Measurements from ENCODE around the gene FUT7. TPM values are rescaled to one million over a fixed set of nuclear protein-coding genes. Genes with fewer than 3 reads are reported as not detected.
A peak's percentile ranks its signal among the peaks of the same experiment; 100 is the strongest.

Gene FUT7
- total and polyA plus RNA-seq, 9 of the 15 experiments (the other 6 are each of a cell fraction or from before 2014, with no cell fraction given), result not detected

DNA sequence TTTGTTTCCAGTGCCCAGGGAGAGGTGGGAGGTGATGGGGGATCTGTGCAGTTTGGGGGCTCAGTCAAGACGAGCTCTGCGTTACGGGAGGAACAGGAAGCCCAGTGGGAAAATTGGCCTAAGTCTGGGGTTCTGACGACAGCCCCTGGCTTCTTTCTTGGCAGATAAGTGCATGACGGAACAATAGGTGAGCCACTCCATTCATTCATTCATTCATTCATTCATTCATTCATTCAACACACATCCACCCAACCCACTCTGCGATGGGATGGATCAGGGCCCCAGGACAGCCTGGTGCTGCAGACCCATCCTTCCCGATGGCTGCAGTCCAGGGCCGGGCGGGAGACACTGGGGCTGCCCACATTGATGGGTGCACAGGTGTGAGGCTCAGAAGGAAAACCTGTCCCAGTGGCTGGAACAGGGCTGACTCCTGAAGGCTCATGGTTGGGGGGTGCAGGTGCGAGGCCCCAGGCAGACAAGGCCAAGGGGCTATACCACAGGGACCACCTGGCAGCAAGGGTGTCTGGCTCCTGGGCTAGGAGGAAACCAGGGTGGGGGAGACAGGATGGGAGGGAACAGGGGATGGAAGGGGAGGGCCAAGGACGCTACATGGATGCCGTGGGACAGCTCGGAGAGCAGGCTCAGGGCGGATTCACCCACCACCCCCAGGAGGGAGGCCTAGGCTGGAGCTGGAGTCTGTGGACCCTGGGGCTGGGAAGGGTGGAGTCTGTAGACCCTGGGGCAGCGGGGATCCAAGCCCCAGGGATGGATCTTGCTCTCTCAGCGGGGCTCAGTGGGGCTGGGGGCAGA is 51.0 kb downstream of the FUT7 start:
- H3K79me2 ChIP-seq (ENCODE audit: control insufficient read depth, insufficient read depth, low read length), result no peaks in the 10 kb centered on the region
- intact Hi-C loops (cut with micrococcal nuclease), result no loop called here
- H3K27me3 ChIP-seq (ENCODE audit: control insufficient read depth in 2 of 2, insufficient read depth in 2 of 2, low read length in 2 of 2), result no peaks in the 10 kb centered on the region
- DNase-seq (ENCODE audit: extremely low read depth in 1 of 4, low spot score in 3 of 4), result no peak
- no peak overlapping the region for H3K27ac ChIP-seq (ENCODE audit: extremely low read depth, low read depth, low read length)
- in situ Hi-C loops (cut with MboI), result no loop called here
- H4K20me1 ChIP-seq (replicated peaks; ENCODE audit: control insufficient read depth, insufficient read depth, low read length), result no peaks in the 10 kb centered on the region
- TF ChIP-seq ZBTB9 (CRISPR knock-in tag; IDR thresholded peaks at IDR 0.05) (no peak), ZNF253 (CRISPR knock-in tag; conservative IDR thresholded peaks at IDR 0.05) (no peak), TEAD1 (CRISPR knock-in tag; IDR thresholded peaks at IDR 0.05) (no peak), NBN (IDR thresholded peaks at IDR 0.05; ENCODE audit: low read depth) (no peak), HNRNPUL1 (IDR thresholded peaks at IDR 0.05; ENCODE audit: low read length) (no peak), FOXJ2 (tag; IDR thresholded peaks at IDR 0.05) (no peak), ZNF24 (IDR thresholded peaks at IDR 0.05) (peak; percentile 98)
- ATAC-seq, result no peak
- FAIRE-seq, result no peak
- peaks cover 9 to 92% of the 10 kb centered on the region in 2 experiments; a peak in 4 of 5 replicates for H3K4me1 ChIP-seq (replicated peaks in 1 of 2; ENCODE audit: control insufficient read depth in 2 of 2, insufficient read depth in 2 of 2, low read length in 2 of 2)
- no peaks in the 10 kb centered on the region for H3K9me3 ChIP-seq (replicated peaks; ENCODE audit: control insufficient read depth, insufficient read depth, low read depth, low read length)
- no peaks in the 10 kb centered on the region for H3K9me1 ChIP-seq (ENCODE audit: control insufficient read depth, insufficient read depth, low read length)
- no TSS peak for BruUV-seq (replicated peaks)
- ChIA-PET CTCF (ENCODE audit: low intra/inter-chr PET ratio) (no interaction called here), POLR2A (interaction anchor here (0.5 to 0.9 kb wide), 3 partner anchors 12 to 646 kb away, joined by 3 to 5 read pairs (median 3); no protein-coding TSS in a partner anchor)
- no peak overlapping the region for H3K4me3 ChIP-seq
- 63% methylated on average over 14 of the region's 16 CpGs for WGBS (ENCODE audit: insufficient coverage, low coverage, missing lambda C conversion rate)
- peak overlapping the region in 1 of 2 experiments; percentile 85; a peak in 2 of 4 replicates for H3K9ac ChIP-seq (ENCODE audit: insufficient read depth in 1 of 2, low read depth in 2 of 2, low read length in 2 of 2)
- H2AFZ ChIP-seq (ENCODE audit: low read depth, low read length), result no peak overlapping the region
- no peak overlapping the region for H3K4me2 ChIP-seq (ENCODE audit: insufficient read depth, low read length)
- no peaks in the 10 kb centered on the region for H3K36me3 ChIP-seq (ENCODE audit: control insufficient read depth, insufficient read depth, low read length)

Other genes starting within 250 kb of the FUT7 start
Only the 7 nearest of the 38 such genes appear.
- 147 and 175 TPM in 2 replicates for gene PAXX, start 39.7 kb downstream of the FUT7 start, total RNA-seq (2014; rRNA removed)
- gene PAXX, start 39.7 kb downstream of the FUT7 start, total RNA-seq (2014; rRNA removed; fragmentation: Illumina TruSeq; extraction: Trizol), result 13.6 and 20.4 TPM in 2 replicates
- 59.9 and 63.7 TPM in 2 replicates for gene PAXX, start 39.7 kb downstream of the FUT7 start, total RNA-seq (2015; rRNA removed; fragmentation: Illumina TruSeq; extraction: Trizol)
- gene PAXX, start 39.7 kb downstream of the FUT7 start, total RNA-seq (2021), result 136 and 140 TPM in 2 replicates
- 38.5 and 41.3 TPM in 2 replicates for gene PAXX, start 39.7 kb downstream of the FUT7 start, polyA plus RNA-seq (2011; rRNA removed)
- 23.3 and 45.8 TPM in 2 replicates for gene PAXX, start 39.7 kb downstream of the FUT7 start, polyA plus RNA-seq (2014; fragmentation: Illumina TruSeq; extraction: Trizol)
- 1 to 10 TPM; 1.2 to 6.2 TPM for gene PAXX, start 39.7 kb downstream of the FUT7 start, polyA plus RNA-seq (2014; fragmentation: Nextera tagmentation; extraction: Ambion mirVana)
- 175 and 182 TPM in 2 replicates for gene PAXX, start 39.7 kb downstream of the FUT7 start, polyA plus RNA-seq (2014; rRNA removed)
- not detected in 2 replicates for gene CLIC3, start 35.5 kb downstream of the FUT7 start, total RNA-seq (2014; rRNA removed)
- gene CLIC3, start 35.5 kb downstream of the FUT7 start, total RNA-seq (2014; rRNA removed; fragmentation: Illumina TruSeq; extraction: Trizol), result not detected in 2 replicates
- not detected in 2 replicates for gene CLIC3, start 35.5 kb downstream of the FUT7 start, total RNA-seq (2015; rRNA removed; fragmentation: Illumina TruSeq; extraction: Trizol)
- gene CLIC3, start 35.5 kb downstream of the FUT7 start, total RNA-seq (2021), result 0.18 and 0.29 TPM in 2 replicates
- 0.07 TPM in 1 of 2 replicates, not detected in the other for gene CLIC3, start 35.5 kb downstream of the FUT7 start, polyA plus RNA-seq (2011; rRNA removed)
- not detected in 2 replicates for gene CLIC3, start 35.5 kb downstream of the FUT7 start, polyA plus RNA-seq (2014; fragmentation: Illumina TruSeq; extraction: Trizol)
- not detected for gene CLIC3, start 35.5 kb downstream of the FUT7 start, polyA plus RNA-seq (2014; fragmentation: Nextera tagmentation; extraction: Ambion mirVana)
- 0.27 TPM in 1 of 2 replicates, not detected in the other for gene CLIC3, start 35.5 kb downstream of the FUT7 start, polyA plus RNA-seq (2014; rRNA removed)
- 4.6 and 5.5 TPM in 2 replicates for gene ABCA2, start 3.9 kb downstream of the FUT7 start, total RNA-seq (2014; rRNA removed)
- 0.69 and 0.99 TPM in 2 replicates for gene ABCA2, start 3.9 kb downstream of the FUT7 start, total RNA-seq (2014; rRNA removed; fragmentation: Illumina TruSeq; extraction: Trizol)
- gene ABCA2, start 3.9 kb downstream of the FUT7 start, total RNA-seq (2015; rRNA removed; fragmentation: Illumina TruSeq; extraction: Trizol), result 1.6 and 2.9 TPM in 2 replicates
- 12.1 and 14.9 TPM in 2 replicates for gene ABCA2, start 3.9 kb downstream of the FUT7 start, total RNA-seq (2021)
- gene ABCA2, start 3.9 kb downstream of the FUT7 start, polyA plus RNA-seq (2011; rRNA removed), result 12.1 and 24.4 TPM in 2 replicates
- 6.1 and 9.9 TPM in 2 replicates for gene ABCA2, start 3.9 kb downstream of the FUT7 start, polyA plus RNA-seq (2014; fragmentation: Illumina TruSeq; extraction: Trizol)
- gene ABCA2, start 3.9 kb downstream of the FUT7 start, polyA plus RNA-seq (2014; fragmentation: Nextera tagmentation; extraction: Ambion mirVana), result not detected
- 16.2 and 16.3 TPM in 2 replicates for gene ABCA2, start 3.9 kb downstream of the FUT7 start, polyA plus RNA-seq (2014; rRNA removed)
- gene NPDC1, start 14.1 kb upstream of the FUT7 start, total RNA-seq (2014; rRNA removed), result 0.09 and 0.90 TPM in 2 replicates
- not detected in 2 replicates for gene NPDC1, start 14.1 kb upstream of the FUT7 start, total RNA-seq (2014; rRNA removed; fragmentation: Illumina TruSeq; extraction: Trizol)
- 0.22 TPM in 1 of 2 replicates, not detected in the other for gene NPDC1, start 14.1 kb upstream of the FUT7 start, total RNA-seq (2015; rRNA removed; fragmentation: Illumina TruSeq; extraction: Trizol)
- 1.5 and 2.1 TPM in 2 replicates for gene NPDC1, start 14.1 kb upstream of the FUT7 start, total RNA-seq (2021)
- gene NPDC1, start 14.1 kb upstream of the FUT7 start, polyA plus RNA-seq (2011; rRNA removed), result 1.3 and 3.9 TPM in 2 replicates
- 0.06 and 0.21 TPM in 2 replicates for gene NPDC1, start 14.1 kb upstream of the FUT7 start, polyA plus RNA-seq (2014; fragmentation: Illumina TruSeq; extraction: Trizol)
- not detected for gene NPDC1, start 14.1 kb upstream of the FUT7 start, polyA plus RNA-seq (2014; fragmentation: Nextera tagmentation; extraction: Ambion mirVana)
- gene NPDC1, start 14.1 kb upstream of the FUT7 start, polyA plus RNA-seq (2014; rRNA removed), result 0.85 and 2.4 TPM in 2 replicates
- 0.12 and 0.14 TPM in 2 replicates for gene ENTPD2, start 22.0 kb upstream of the FUT7 start, total RNA-seq (2014; rRNA removed)
- not detected in 2 replicates for gene ENTPD2, start 22.0 kb upstream of the FUT7 start, total RNA-seq (2014; rRNA removed; fragmentation: Illumina TruSeq; extraction: Trizol)
- gene ENTPD2, start 22.0 kb upstream of the FUT7 start, total RNA-seq (2015; rRNA removed; fragmentation: Illumina TruSeq; extraction: Trizol), result not detected in 2 replicates
- 0.60 and 0.85 TPM in 2 replicates for gene ENTPD2, start 22.0 kb upstream of the FUT7 start, total RNA-seq (2021)
- gene ENTPD2, start 22.0 kb upstream of the FUT7 start, polyA plus RNA-seq (2011; rRNA removed), result 0.11 and 0.51 TPM in 2 replicates
- 0.17 and 0.21 TPM in 2 replicates for gene ENTPD2, start 22.0 kb upstream of the FUT7 start, polyA plus RNA-seq (2014; fragmentation: Illumina TruSeq; extraction: Trizol)
- gene ENTPD2, start 22.0 kb upstream of the FUT7 start, polyA plus RNA-seq (2014; fragmentation: Nextera tagmentation; extraction: Ambion mirVana), result under 1 TPM in 1 of 2 experiments, not detected in 1; 0.04 TPM
- gene ENTPD2, start 22.0 kb upstream of the FUT7 start, polyA plus RNA-seq (2014; rRNA removed), result 0.22 TPM in 1 of 2 replicates, not detected in the other
- 91.8 and 115 TPM in 2 replicates for gene SAPCD2, start 38.5 kb upstream of the FUT7 start, total RNA-seq (2014; rRNA removed)
- gene SAPCD2, start 38.5 kb upstream of the FUT7 start, total RNA-seq (2014; rRNA removed; fragmentation: Illumina TruSeq; extraction: Trizol), result 13.1 and 15.8 TPM in 2 replicates
- 40.8 and 42.4 TPM in 2 replicates for gene SAPCD2, start 38.5 kb upstream of the FUT7 start, total RNA-seq (2015; rRNA removed; fragmentation: Illumina TruSeq; extraction: Trizol)
- gene SAPCD2, start 38.5 kb upstream of the FUT7 start, total RNA-seq (2021), result 72.1 and 78.8 TPM in 2 replicates
- gene SAPCD2, start 38.5 kb upstream of the FUT7 start, polyA plus RNA-seq (2011; rRNA removed), result 18.8 and 24.2 TPM in 2 replicates
- gene SAPCD2, start 38.5 kb upstream of the FUT7 start, polyA plus RNA-seq (2014; fragmentation: Illumina TruSeq; extraction: Trizol), result 18.3 and 41.2 TPM in 2 replicates
- 1 to 10 TPM; 3.4 to 3.7 TPM for gene SAPCD2, start 38.5 kb upstream of the FUT7 start, polyA plus RNA-seq (2014; fragmentation: Nextera tagmentation; extraction: Ambion mirVana)
- 56.5 and 67.8 TPM in 2 replicates for gene SAPCD2, start 38.5 kb upstream of the FUT7 start, polyA plus RNA-seq (2014; rRNA removed)
- 3.7 and 5.1 TPM in 2 replicates for gene UAP1L1, start 45.4 kb upstream of the FUT7 start, total RNA-seq (2014; rRNA removed)
- gene UAP1L1, start 45.4 kb upstream of the FUT7 start, total RNA-seq (2014; rRNA removed; fragmentation: Illumina TruSeq; extraction: Trizol), result 1.5 and 1.6 TPM in 2 replicates
- gene UAP1L1, start 45.4 kb upstream of the FUT7 start, total RNA-seq (2015; rRNA removed; fragmentation: Illumina TruSeq; extraction: Trizol), result 5.1 and 5.2 TPM in 2 replicates
- 8.6 and 8.8 TPM in 2 replicates for gene UAP1L1, start 45.4 kb upstream of the FUT7 start, total RNA-seq (2021)
- gene UAP1L1, start 45.4 kb upstream of the FUT7 start, polyA plus RNA-seq (2011; rRNA removed), result 1.5 and 3.0 TPM in 2 replicates
- gene UAP1L1, start 45.4 kb upstream of the FUT7 start, polyA plus RNA-seq (2014; fragmentation: Illumina TruSeq; extraction: Trizol), result 5.2 and 5.3 TPM in 2 replicates
- gene UAP1L1, start 45.4 kb upstream of the FUT7 start, polyA plus RNA-seq (2014; fragmentation: Nextera tagmentation; extraction: Ambion mirVana), result under 1 TPM; 0.20 to 0.29 TPM
- 5.0 and 7.1 TPM in 2 replicates for gene UAP1L1, start 45.4 kb upstream of the FUT7 start, polyA plus RNA-seq (2014; rRNA removed)